DOHH2 (cell line): ENCODE results near the gene ARF1.

ENCODE experiments used
- H3F3A ChIP-seq: fragments of 200-600 bp; sonication (generic), shearing (Covaris generic); 2 replicates; pipeline ENCODE4 v1.6.0; 2016; ENCODE audit warnings: antibody characterized with exemption, mild to moderate bottlenecking; ENCODE audit not compliant: control insufficient read depth, insufficient read depth
- H3K27ac ChIP-seq: fragments of 200-600 bp; sonication (generic); 2 replicates; pipeline ENCODE4 v1.5.1; 2014; ENCODE audit warnings: low read depth, mild to moderate bottlenecking, low read length, moderate library complexity
- H3K27me3 ChIP-seq: fragments of 200-600 bp; sonication (generic); 2 replicates; pipeline ENCODE4 v1.6.1; 2014; ENCODE audit warnings: mild to moderate bottlenecking, low read length, mixed read lengths; ENCODE audit not compliant: control insufficient read depth
- H3K36me3 ChIP-seq: fragments of 200-600 bp; sonication (generic); 2 replicates; pipeline ENCODE4 v1.6.1; 2014; ENCODE audit warnings: mild to moderate bottlenecking, low read length, moderate library complexity, mixed read lengths; ENCODE audit not compliant: control insufficient read depth
- H3K4me1 ChIP-seq: fragments of 200-600 bp; sonication (generic); 2 replicates; pipeline ENCODE4 v1.6.1; 2014; ENCODE audit warnings: mild to moderate bottlenecking, low read length, mixed read lengths; ENCODE audit not compliant: control insufficient read depth
- H3K4me2 ChIP-seq: fragments of 200-600 bp; sonication (generic); 2 replicates; pipeline ENCODE4 v1.6.0; 2014; ENCODE audit warnings: mild to moderate bottlenecking, low read length, moderate library complexity
- H3K4me3 ChIP-seq: fragments of 200-600 bp; sonication (generic); 2 replicates; pipeline ENCODE4 v1.5.1; 2014; ENCODE audit warnings: mild to moderate bottlenecking, low read length, mixed read lengths
- H3K79me2 ChIP-seq: fragments of 200-600 bp; sonication (generic); 2 replicates; pipeline ENCODE4 v1.6.1; 2014; ENCODE audit warnings: mild to moderate bottlenecking, low read length, mixed read lengths; ENCODE audit not compliant: control insufficient read depth
- H3K9me2 ChIP-seq: fragments of 200-600 bp; sonication (generic); replicated peaks from 2 replicates; pipeline ENCODE4 v1.6.1; 2014; ENCODE audit warnings: mild to moderate bottlenecking, low read length, mixed read lengths; ENCODE audit not compliant: control insufficient read depth
- H3K9me3 ChIP-seq: fragments of 200-600 bp; sonication (generic); 2 replicates; pipeline ENCODE4 v1.6.1; 2014; ENCODE audit warnings: antibody characterized with exemption, low read length, mixed read lengths; ENCODE audit not compliant: control insufficient read depth, insufficient read depth
- H4K20me1 ChIP-seq: fragments of 200-600 bp; sonication (generic); 2 replicates; pipeline ENCODE4 v1.6.0; 2014; ENCODE audit warnings: low read depth, mild to moderate bottlenecking, antibody characterized with exemption, low read length, moderate library complexity; ENCODE audit not compliant: control insufficient read depth, insufficient read depth
- EZH2phosphoT487 ChIP-seq: fragments of 200-600 bp; sonication (generic); IDR thresholded peaks from 2 replicates; pipeline ENCODE4 v1.6.1; 2017; ENCODE audit warnings: borderline replicate concordance, mild to moderate bottlenecking, antibody characterized with exemption, low read length, moderate library complexity, mixed read lengths
- TF ChIP-seq, protein P1 (sequence below): fragments of 200-600 bp; sonication (generic); IDR thresholded peaks from one replicate; pipeline ENCODE4 v1.5.1; 2014; ENCODE audit warnings: antibody characterized with exemption, mild to moderate bottlenecking, low read depth, low read length; ENCODE audit not compliant: poor library complexity, severe bottlenecking

Gene ARF1

GRCh38 chr1:228112167-228112566 is 29.7 kb downstream of the ARF1 start:
- no peak overlapping the region for H3K27ac ChIP-seq
- H3K79me2 ChIP-seq, result peaks cover 18% of the 10 kb centered on the region
- H3K36me3 ChIP-seq, result peaks cover 5% of the 10 kb centered on the region; the same call in 1 of the 2 replicates
- H3K4me1 ChIP-seq, result peaks cover 17% of the 10 kb centered on the region
- H3F3A ChIP-seq, result peaks cover 5% of the 10 kb centered on the region; the same call in 1 of the 2 replicates
- TF ChIP-seq, protein P1, sequence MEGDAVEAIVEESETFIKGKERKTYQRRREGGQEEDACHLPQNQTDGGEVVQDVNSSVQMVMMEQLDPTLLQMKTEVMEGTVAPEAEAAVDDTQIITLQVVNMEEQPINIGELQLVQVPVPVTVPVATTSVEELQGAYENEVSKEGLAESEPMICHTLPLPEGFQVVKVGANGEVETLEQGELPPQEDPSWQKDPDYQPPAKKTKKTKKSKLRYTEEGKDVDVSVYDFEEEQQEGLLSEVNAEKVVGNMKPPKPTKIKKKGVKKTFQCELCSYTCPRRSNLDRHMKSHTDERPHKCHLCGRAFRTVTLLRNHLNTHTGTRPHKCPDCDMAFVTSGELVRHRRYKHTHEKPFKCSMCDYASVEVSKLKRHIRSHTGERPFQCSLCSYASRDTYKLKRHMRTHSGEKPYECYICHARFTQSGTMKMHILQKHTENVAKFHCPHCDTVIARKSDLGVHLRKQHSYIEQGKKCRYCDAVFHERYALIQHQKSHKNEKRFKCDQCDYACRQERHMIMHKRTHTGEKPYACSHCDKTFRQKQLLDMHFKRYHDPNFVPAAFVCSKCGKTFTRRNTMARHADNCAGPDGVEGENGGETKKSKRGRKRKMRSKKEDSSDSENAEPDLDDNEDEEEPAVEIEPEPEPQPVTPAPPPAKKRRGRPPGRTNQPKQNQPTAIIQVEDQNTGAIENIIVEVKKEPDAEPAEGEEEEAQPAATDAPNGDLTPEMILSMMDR, result no peak
- TF ChIP-seq EZH2phosphoT487, result no peak
- H3K27me3 ChIP-seq, result no peaks in the 10 kb centered on the region
- no peaks in the 10 kb centered on the region for H3K9me2 ChIP-seq
- H3K4me2 ChIP-seq, result no peak overlapping the region
- H3K9me3 ChIP-seq, result no peaks in the 10 kb centered on the region
- no peak overlapping the region for H3K4me3 ChIP-seq
- H4K20me1 ChIP-seq, result no peaks in the 10 kb centered on the region

GRCh38 chr1:228112617-228113016 is 30.1 kb downstream of the ARF1 start:
- no peak overlapping the region for H3K27ac ChIP-seq

GRCh38 chr1:228114827-228115226 is 32.3 kb downstream of the ARF1 start:
- no peak overlapping the region for H3K4me3 ChIP-seq
- no peak overlapping the region for H3K4me2 ChIP-seq
- TF ChIP-seq, protein P1, result no peak
- no peak for TF ChIP-seq EZH2phosphoT487
- no peaks in the 10 kb centered on the region for H3K36me3 ChIP-seq
- peaks cover 5% of the 10 kb centered on the region; the same call in 1 of the 2 replicates for H3K9me3 ChIP-seq
- no peak overlapping the region for H3K27ac ChIP-seq
- H3K27me3 ChIP-seq, result no peaks in the 10 kb centered on the region
- no peaks in the 10 kb centered on the region for H3K79me2 ChIP-seq
- H3F3A ChIP-seq, result peaks cover 5% of the 10 kb centered on the region; the same call in 1 of the 2 replicates
- H4K20me1 ChIP-seq, result no peaks in the 10 kb centered on the region
- H3K4me1 ChIP-seq, result peaks cover 7% of the 10 kb centered on the region
- H3K9me2 ChIP-seq, result no peaks in the 10 kb centered on the region

More at GRCh38 chr1:228112617-228113016, 30.1 kb downstream of the ARF1 start:
- no peak overlapping the region for H3K4me3 ChIP-seq
- peaks cover 17% of the 10 kb centered on the region for H3K4me1 ChIP-seq
- H3K9me3 ChIP-seq, result no peaks in the 10 kb centered on the region
- H4K20me1 ChIP-seq, result no peaks in the 10 kb centered on the region
- H3K27me3 ChIP-seq, result no peaks in the 10 kb centered on the region
- H3K9me2 ChIP-seq, result no peaks in the 10 kb centered on the region
- H3F3A ChIP-seq, result peaks cover 5% of the 10 kb centered on the region; the same call in 1 of the 2 replicates
- H3K79me2 ChIP-seq, result peaks cover 15% of the 10 kb centered on the region
- peaks cover 2% of the 10 kb centered on the region; the same call in 1 of the 2 replicates for H3K36me3 ChIP-seq
- TF ChIP-seq, protein P1, result no peak
- no peak for TF ChIP-seq EZH2phosphoT487
- no peak overlapping the region for H3K4me2 ChIP-seq
